HG03565 (cell line): Measurements from ENCODE around the gene HDDC2.

Experiments
- ATAC-seq: cut with Tn5 transposase; IDR thresholded peaks from one replicate; pipeline ENCODE4 v1.9.1; 2021; ENCODE audit warnings: mild to moderate bottlenecking, moderate library complexity; ENCODE audit not compliant: unreplicated experiment

HDDC2 gene, protein sequence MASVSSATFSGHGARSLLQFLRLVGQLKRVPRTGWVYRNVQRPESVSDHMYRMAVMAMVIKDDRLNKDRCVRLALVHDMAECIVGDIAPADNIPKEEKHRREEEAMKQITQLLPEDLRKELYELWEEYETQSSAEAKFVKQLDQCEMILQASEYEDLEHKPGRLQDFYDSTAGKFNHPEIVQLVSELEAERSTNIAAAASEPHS

DNA sequence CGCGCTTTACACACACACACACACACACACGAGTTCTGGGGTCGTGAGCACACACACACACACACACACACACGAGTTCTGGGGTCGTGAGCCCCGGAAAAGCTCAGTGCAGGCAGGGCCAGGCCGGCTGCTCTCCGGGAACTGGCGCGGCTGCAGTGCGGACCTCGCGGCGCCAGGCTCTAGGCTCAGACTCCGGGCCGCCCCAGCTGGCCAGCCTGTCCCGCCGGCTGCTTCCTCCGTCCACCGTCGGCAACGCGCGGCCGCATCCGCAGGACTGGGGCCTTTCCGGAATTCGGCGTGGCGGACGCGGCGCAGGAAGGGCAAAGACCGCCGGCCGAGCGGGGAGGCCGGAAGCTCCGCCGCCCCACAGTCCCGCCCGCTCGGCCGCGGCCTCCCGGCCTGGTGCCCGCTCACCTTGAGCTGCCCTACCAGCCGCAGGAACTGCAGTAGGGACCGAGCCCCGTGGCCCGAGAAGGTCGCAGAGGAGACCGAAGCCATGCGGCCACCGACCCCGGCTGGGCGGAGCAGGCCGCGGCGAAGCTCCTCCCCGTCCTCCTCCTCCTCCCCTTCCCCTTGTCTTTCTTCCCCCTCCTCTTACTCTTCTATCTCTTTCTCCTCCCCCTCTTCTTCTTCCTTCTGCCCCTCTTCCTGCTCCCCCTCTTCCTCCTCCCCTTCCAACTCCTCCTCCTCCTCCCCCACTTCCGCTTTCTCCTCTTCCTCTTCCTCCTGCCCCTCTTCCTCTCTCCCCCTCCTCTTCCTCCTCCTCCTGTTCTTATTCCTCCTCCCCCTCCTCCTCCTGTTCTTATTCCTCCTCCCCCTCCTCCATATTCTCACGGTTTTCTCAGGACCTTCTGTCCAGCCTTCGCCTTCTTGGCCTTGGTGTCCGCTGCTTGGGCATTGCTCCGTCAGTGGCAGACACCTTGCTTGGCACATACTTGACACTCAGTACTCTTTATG, at the start of gene HDDC2:
TSS of gene HDDC2 (minus strand) at position 533 of the 957 bp plus-strand sequence. CDS start at position 498, 35 bp downstream.
- peak; percentile 79 for ATAC-seq

DNA sequence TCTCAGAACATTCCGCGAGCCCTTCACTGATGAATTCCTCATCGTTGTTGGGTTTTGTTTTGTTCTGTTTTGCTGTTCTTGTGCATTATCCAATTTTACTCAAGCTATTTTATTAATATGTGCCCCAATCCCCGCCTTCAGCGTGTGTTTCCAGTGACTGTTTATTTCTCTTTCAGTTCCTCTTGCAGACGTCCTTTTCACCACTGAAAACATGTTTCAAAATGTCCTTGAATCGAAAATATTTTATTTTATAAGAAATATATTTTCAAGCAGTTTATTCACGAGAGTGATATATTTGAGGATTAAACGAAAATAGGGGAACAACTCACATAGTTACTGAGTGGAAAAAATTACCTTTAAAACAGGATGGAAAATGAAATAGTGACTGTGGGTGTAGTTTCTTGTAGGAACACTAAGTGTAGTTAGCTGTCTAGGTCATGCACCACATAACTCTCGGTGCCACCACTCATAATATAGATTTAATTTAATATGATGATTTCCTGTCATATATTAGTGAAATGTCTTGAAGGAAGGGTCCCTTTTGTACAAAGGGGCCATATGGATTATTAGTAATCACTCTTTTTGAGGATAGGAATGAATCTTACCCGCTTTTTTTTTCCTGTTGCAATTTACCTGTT, 45.3 kb upstream of the HDDC2 start:
- ATAC-seq, result peak; percentile 78

DNA sequence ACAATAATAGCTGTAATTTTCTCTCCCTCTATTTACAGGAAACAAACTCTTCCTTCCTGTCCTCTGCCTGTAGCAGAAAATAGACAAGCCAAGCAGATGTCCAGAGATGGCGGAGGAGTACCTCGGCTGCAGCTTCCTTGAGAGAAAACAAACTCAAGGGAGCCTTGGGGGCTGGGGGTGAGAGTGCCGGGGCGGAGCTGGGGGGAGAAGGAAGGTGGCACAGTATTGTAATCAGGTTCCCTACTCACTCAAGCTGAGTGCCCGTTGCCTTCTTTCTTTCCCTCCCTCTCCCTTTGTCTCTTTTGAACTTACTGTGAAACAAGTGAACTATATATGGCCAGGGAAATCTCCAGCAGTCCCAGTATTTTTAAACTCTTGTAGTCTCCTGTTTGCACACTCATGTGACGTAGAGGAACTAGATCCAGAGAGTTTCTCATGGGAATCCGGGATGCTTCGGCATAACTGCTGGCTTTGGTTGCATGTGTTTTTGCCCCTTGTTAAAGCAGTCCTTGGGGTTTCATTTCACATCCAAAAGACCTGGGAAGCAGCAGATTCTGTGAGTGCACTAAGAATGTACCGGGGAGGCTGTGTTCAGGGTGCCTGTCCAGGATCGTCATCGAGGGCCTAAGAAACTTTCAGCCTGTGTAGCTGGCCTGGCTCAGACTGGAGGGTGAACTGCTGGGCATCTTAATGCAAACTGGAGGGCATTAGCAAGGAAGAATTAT, 44.6 kb upstream of the HDDC2 start:
- ATAC-seq, result peak; percentile 27

DNA sequence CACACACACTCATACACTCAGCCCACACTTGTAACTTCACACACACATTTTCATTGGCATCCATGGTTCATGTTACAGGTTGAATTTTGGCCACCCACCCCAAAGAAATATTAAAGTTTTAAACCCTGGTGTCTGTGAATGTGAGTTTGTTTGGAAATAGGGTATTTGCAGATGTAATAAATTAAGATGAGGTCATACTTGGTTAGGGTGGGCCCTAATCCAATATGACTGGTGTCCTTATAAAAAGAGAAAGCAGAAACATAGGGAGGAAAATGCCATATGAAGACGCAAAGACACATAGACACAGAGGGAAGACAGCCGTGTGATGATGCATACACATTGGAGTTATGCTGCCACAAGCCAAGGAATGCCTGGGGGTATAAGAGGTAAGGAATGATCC, 39.7 kb upstream of the HDDC2 start:
- no peak for ATAC-seq

DNA sequence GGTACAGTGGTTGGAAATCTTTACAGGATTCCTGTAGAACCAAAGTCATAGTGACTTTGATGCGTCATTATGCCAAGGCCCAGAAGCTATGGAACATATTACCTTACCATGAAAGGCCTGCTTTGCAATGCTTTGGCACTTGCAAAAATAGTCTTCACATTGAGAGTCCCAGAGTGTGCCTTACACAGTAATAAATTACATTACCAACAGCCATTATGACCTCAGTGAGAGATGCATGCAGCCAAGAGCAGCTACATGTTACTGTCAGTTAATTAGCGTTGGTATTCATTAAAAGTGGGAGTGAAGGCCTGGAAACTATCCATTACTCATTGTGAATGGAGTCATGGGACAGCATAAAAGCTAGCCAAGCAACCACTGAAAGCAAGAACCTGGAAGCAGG, 39.2 kb upstream of the HDDC2 start:
- ATAC-seq, result no peak

DNA sequence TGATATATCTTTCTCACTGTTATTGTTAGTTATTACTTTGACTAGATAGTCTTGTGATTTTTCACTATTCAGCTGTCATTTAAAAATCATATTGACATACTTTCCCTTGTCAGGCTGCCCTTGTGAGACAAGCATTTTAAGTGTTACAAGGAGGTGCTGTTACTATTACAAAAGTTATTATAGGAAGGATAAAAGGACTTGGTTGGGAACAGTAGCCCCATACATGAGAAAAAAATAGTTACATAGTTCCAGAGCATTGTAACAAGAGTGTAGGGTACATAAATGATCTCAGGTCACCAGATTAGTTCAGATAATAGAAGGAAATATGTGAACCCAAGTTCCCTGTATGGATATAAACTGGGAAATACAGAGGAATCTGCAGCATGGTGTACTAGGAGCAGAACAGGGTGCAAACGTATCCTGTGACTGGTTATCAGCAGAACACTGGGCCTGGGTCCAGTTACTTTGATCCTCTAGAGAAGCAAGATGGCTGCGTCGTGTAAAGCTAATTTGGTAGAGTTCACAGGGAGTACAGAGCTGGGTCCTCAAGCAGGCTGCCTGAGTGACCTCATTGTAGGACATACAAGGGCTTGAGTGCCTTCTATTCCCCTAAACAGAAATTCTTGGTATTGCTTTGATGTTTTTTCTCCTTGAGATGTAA, 38.5 kb upstream of the HDDC2 start:
- ATAC-seq, result no peak

DNA sequence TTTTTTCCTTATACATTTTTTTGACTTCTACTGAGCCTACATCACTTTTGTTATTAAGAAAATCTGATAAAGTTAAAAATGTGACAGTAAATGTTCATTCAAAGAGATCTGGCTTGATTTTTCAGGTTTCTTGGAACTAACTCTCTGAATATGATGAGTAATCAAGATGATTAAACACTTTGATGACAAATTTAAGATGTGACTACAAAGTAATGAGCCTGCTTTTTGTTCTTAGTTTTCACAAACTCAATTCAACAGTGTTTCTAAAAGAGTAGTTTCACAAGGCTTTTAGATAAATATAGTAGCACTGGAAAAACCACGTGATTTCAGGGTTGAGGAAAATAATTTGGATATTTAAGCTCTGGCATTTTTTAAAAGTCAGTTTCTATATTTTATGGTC, 37.9 kb upstream of the HDDC2 start:
- ATAC-seq, result no peak

DNA sequence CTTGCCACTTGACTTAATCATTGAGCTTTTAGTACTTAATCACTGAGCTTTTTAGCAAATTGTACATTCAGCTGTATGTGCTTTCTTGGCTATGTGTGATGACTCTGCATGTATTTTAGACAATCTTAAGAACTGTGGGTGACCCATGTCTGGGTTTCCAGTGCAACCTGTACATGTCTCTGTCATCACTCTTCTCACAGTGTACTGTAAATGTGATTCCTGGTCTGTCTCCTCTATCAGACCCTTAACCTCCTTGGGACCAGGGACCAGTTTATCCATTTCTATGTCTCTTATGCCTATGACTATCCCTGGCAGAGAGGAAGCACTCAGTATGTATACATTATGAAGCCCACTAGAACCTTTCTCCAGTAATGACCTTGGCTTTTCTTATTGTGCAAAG, 36.6 kb upstream of the HDDC2 start:
- no peak for ATAC-seq

DNA sequence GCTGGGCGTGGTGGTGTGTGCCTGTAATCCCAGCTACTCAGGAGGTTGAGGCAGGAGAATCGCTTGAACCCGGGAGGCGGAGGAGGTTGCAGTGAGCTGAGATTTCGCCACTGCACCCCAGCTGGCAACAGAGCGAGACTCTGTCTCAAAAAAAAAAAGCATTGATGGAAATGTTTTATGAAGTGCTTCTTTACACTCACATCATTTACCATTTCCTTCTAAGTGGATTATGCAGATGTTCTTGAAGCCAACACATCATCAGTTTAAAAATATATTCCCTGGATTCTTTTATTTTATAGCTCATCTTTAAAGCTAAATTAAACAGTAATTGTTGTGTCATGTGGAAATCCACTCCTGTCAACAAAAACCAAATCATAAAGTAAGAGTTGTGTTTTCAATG, 35.9 kb upstream of the HDDC2 start:
- no peak for ATAC-seq

DNA sequence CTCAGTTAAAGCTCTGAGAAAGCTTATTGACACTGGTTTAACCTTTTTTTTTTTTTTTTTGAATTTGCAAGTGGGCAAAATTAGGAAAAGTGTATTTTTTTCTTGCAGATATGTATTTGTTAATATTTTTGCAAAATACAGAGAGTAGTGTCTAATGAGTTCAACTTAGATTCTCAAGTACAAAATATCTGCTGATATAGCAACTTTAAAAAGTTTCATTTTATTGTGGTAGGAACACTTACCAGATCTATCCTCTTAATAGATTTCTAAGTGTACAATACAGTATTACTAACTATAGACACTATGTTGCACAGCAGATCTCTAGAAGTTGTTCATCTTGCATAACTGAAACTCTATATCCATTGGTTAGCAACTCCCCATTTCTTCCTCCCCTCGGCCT, 30.9 kb upstream of the HDDC2 start:
- ATAC-seq, result no peak

DNA sequence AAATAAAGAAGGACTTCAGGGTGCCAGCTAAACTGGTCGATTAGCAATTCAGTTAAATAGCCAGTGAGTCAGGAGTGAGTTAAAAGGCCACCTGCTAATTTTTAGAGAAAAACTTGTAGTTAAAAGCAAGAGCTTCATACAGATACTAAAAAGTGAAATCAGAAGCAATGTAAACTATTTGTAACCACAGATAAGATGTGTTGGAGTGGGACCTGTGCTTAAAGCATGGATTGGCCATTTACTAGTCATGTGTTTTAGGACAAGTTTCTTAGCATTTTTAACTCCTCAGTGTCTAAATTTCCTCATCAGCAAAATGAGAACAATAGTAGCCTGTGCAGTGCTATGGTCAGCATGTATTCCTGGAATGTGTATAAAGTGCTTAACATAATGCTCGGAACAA, 23.8 kb upstream of the HDDC2 start:
- ATAC-seq, result no peak

DNA sequence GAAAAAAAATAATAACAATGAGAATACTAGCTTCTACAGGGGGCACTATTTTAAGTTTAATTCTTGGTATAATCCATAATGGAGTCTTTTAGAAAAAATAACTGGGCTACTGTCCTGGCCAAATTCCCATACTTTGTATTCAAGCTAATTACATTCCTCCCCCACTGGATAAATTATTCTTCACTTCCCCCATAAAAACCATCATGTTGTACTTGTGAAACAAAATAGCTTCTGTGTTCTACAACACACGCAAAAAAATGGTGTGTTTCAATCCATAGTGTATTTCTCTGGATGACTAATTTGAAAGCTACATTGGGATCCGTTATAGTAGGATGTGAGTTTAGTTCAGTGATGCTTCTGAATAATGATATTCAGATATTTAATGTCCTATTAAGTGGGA, 21.6 kb upstream of the HDDC2 start:
- no peak for ATAC-seq

DNA sequence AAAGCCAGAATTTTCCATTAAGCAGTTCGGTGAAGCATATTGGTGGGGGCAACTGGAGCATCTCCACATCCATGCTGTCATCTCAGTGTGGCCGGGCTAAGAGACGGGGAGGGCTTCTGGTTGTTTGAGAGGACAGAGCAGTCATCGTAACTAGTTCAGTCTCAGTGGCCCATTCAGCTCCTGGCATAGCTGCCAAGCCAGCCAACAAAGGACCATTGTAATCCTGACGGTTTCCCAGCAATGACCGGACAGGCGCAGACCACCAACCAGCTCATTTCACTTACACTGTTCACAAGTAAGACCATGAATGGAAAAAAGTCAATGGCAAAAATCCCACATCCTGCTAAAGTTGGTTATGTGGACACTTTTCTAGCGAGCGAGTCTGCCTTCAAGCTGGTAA, 14.9 kb upstream of the HDDC2 start:
- no peak for ATAC-seq

DNA sequence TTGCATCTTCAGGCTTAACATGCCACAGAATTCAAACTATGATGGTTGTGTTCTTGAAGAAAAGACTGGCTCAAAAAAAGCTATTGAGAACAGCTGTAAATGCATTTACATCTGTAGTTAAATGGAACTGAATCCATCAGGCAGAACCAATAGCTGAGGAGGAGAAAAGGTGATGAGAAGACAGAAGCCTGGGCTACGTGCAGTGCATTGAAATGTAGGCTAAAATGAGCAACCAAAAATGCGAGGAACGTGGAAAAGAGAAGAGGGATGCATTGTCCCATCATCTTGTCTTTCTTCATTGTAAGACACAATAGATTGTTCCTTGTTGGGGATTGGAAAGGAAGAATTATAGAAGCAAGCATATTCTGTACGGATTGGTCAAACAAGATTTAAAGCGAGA, 13.8 kb upstream of the HDDC2 start:
- ATAC-seq, result no peak

DNA sequence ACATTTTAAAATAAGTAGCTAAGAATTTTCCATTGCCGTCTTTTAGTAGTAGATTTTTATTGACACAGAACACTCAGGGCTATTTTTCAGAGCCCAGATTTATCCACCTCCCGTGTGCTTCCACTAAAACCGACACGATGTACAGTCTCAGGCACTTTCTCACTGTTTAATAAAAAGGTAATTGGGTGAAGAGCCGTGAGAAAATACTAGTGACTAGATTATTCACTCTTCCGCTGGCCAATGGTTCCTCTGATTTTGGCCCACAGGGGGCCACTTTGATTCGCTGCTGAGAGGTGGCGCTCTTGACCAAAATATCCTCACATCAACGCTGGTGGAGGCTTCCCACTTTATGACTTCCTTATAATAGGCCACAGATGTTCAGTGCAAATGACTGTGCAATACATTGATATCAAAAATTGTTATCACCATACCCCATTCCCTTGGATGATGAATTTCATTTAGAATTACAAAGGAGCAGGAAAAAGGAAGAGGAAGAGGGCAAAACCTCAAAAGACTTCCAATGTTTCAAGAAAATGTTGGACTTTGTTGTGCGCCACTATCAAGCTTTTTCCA, 12.3 kb upstream of the HDDC2 start:
- peak; percentile 90 for ATAC-seq

DNA sequence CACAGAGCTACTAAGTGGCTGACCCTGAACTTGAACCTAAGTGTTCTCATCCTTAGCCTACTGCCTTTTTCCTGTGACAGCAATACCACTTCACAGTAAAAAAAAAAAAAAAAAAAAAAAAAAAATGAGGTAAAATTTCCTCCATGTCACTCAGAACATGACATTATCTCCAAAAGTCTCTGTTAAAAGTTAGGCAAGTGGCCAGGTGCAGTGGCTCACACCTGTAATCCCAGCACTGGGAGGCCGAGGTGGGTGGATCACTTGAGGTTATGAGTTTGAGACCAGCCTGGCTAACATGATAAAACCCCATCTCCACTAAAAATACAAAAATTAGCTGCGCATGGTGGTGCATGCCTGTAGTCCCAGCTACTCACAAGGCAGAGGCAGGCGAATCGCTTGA, 11.2 kb upstream of the HDDC2 start:
- no peak for ATAC-seq

DNA sequence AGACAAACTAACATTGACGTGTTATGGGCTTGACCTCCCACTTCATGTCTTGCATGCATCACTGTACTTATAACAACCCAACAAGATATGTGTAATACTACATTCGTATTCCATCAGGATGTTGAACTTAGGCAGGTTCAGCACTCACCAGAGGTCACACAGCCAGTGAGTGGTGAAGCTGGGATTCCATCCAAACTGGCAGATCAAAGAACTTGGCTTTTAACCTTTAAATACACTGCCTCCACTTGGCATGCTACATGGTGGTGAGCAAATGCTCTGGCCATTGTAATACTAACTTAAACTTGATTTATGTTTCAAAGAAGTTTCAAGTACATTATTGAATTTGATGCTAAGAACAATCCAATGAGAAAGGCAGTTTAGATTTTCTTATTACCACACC, 10.7 kb upstream of the HDDC2 start:
- no peak for ATAC-seq

DNA sequence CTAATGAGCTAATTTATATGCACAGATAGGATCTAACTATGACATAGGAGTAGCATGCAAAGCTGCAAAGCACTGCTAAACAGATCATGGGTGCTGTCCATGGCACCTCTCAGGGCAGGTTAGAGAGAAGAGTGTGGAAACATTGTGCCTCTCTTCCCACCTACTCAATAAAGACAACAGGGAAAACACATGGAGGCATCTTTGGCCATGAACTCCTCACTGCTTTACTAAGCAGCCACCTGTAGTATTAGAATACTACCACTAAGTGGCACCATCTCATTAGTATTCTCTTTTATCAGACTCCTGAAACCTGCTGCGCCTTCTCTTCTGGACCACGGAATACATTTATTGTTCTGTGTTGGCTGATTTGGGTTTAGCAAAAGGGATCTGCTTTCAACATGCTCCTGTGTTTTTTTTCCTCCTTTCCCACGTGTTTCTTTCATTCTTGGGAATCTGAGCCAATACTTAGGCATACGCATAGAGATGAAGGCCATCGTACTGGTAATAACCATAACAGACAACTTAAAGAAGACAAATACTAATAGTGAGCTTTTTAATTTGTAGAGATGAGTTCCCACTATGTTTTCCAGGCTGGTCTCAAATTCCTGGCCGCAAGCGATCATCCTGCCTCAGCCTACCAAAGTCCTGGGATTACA, 9.4 kb upstream of the HDDC2 start:
- ATAC-seq, result peak; percentile 70

DNA sequence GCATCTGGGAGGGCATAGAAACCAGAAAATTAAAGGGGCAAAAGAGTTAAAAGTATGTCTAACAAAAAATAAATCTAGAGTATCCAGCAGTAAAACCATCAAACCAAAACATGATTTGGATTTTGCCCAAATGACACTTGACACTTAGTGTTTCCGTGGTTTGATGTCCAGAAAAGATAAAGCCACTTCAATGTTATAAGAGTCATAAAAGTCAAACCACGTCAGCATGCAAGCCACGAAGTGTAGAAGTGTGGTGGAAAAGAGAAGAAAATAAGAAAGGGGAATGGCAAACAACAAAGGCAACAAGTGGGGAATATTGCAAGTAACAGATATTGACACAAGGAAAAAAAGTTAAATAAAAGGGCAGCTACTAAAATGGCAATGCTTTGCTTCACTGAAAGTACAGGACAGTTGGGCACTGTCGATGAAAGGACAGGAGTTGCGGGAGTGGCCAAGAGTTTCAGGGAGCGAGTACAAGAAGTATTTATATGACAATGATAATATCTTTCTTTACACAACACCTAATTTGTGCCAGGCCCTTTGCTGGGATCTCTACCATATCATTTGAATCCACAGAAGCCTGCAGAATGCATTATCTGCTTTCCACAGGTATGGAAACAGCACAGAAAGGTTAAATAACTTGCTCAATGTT, 6.3 kb upstream of the HDDC2 start:
- ATAC-seq, result no peak
